Stomach smooth muscle (tissue), 2 donors: ENCODE data around the gene KCNJ6.
A peak's percentile ranks its signal among the peaks of the same experiment; 100 is the strongest.
"Not testable (repeated sequence)": the region's sequence is repeated elsewhere in the genome, so short reads cannot be mapped to it uniquely, and the experiment has no call there.

Experiments used
- H3K27ac ChIP-seq: one replicate; pipeline ENCODE4 v1.7.0; 2013; ENCODE audit warnings: mild to moderate bottlenecking, low read length, inconsistent platforms
- H3K27me3 ChIP-seq, 2 donors: one replicate each; pipeline ENCODE4 v1.7.0; 2013; ENCODE audit warnings: low read length in 2 of 2; ENCODE audit not compliant: insufficient read depth in 2 of 2, control insufficient read depth in 1 of 2
- H3K36me3 ChIP-seq, 2 donors: one replicate each; pipeline ENCODE4 v1.7.0; 2013; ENCODE audit warnings: low read length in 2 of 2; ENCODE audit not compliant: control insufficient read depth in 2 of 2, insufficient read depth in 2 of 2
- H3K4me1 ChIP-seq: one replicate; pipeline ENCODE4 v1.7.0; 2013; ENCODE audit warnings: low read length; ENCODE audit not compliant: control insufficient read depth, insufficient read depth
- H3K4me3 ChIP-seq, 2 donors: one replicate each; pipeline ENCODE4 v1.7.0; 2013; ENCODE audit warnings: low read length in 2 of 2
- H3K9ac ChIP-seq, 2 donors: one replicate each; pipeline ENCODE4 v1.7.0; 2013; ENCODE audit warnings: low read length in 2 of 2, mild to moderate bottlenecking in 1 of 2
- H3K9me3 ChIP-seq, 2 donors: one replicate each; pipeline ENCODE4 v1.7.0; 2013; ENCODE audit warnings: low read length in 2 of 2; ENCODE audit not compliant: control insufficient read depth in 2 of 2
- donor health status: healthy.
- donor health status: Pancreatic carcinoma.

KCNJ6 gene

GRCh38 chr21:37742115-37742514 is 174.1 kb downstream of the KCNJ6 start:
- Histone ChIP-seq H3K4me1 (no peaks in the 10 kb centered on the region), H3K4me3 (no peak overlapping the region), H3K9me3 (no peaks in the 10 kb centered on the region), H3K9ac (no peak overlapping the region), H3K27me3 (no peaks in the 10 kb centered on the region), H3K27ac (no peak overlapping the region), H3K36me3 (no peaks in the 10 kb centered on the region)

GRCh38 chr21:37737996-37738395 is 178.3 kb downstream of the KCNJ6 start:
- H3K9me3 ChIP-seq, result no peaks in the 10 kb centered on the region
- no peaks in the 10 kb centered on the region for H3K4me1 ChIP-seq
- no peaks in the 10 kb centered on the region for H3K36me3 ChIP-seq
- no peak overlapping the region for H3K4me3 ChIP-seq
- H3K27me3 ChIP-seq, result peaks cover 0 to 3% of the 10 kb centered on the region in 2 donors
- no peak overlapping the region for H3K27ac ChIP-seq
- no peak overlapping the region for H3K9ac ChIP-seq

- H3K9ac ChIP-seq, result no peak overlapping the region
- H3K36me3 ChIP-seq, result no peaks in the 10 kb centered on the region
- no peaks in the 10 kb centered on the region for H3K9me3 ChIP-seq
- H3K27ac ChIP-seq, result no peak overlapping the region
- H3K4me3 ChIP-seq, result no peak overlapping the region
- H3K27me3 ChIP-seq, result peaks cover 0 to 3% of the 10 kb centered on the region in 2 donors
- no peaks in the 10 kb centered on the region for H3K4me1 ChIP-seq
These were observed 178.8 kb downstream of the KCNJ6 start for GRCh38 chr21:37737507-37737906.

GRCh38 chr21:37734846-37735245 is 181.4 kb downstream of the KCNJ6 start:
- Histone ChIP-seq H3K27me3 (peaks cover 0 to 3% of the 10 kb centered on the region in 2 donors), H3K27ac (no peak overlapping the region), H3K36me3 (no peaks in the 10 kb centered on the region), H3K4me3 (no peak overlapping the region), H3K4me1 (no peaks in the 10 kb centered on the region), H3K9me3 (no peaks in the 10 kb centered on the region), H3K9ac (no peak overlapping the region)

GRCh38 chr21:37732927-37733326 is 183.3 kb downstream of the KCNJ6 start:
- Histone ChIP-seq H3K9ac (no peak overlapping the region), H3K27me3 (peaks cover 0 to 3% of the 10 kb centered on the region in 2 donors), H3K4me1 (no peaks in the 10 kb centered on the region), H3K4me3 (no peak overlapping the region), H3K36me3 (no peaks in the 10 kb centered on the region), H3K9me3 (no peaks in the 10 kb centered on the region), H3K27ac (no peak overlapping the region)

GRCh38 chr21:37724201-37724600 is 192.1 kb downstream of the KCNJ6 start:
- Histone ChIP-seq H3K4me3 (no peak overlapping the region), H3K27ac (no peak overlapping the region), H3K9ac (no peak overlapping the region), H3K9me3 (peaks cover 0 to 2% of the 10 kb centered on the region in 2 donors), H3K36me3 (no peaks in the 10 kb centered on the region), H3K27me3 (no peaks in the 10 kb centered on the region), H3K4me1 (no peaks in the 10 kb centered on the region)

GRCh38 chr21:37717534-37717933 is 198.7 kb downstream of the KCNJ6 start:
- no peak overlapping the region for H3K27ac ChIP-seq
- H3K4me1 ChIP-seq, result no peaks in the 10 kb centered on the region
- no peaks in the 10 kb centered on the region for H3K27me3 ChIP-seq
- H3K36me3 ChIP-seq, result no peaks in the 10 kb centered on the region
- no peak overlapping the region for H3K4me3 ChIP-seq
- no peaks in the 10 kb centered on the region for H3K9me3 ChIP-seq
- H3K9ac ChIP-seq, result no peak overlapping the region

GRCh38 chr21:37712569-37712934 is 203.7 kb downstream of the KCNJ6 start:
- not testable (repeated sequence) for H3K27me3 ChIP-seq, H3K9ac ChIP-seq, H3K4me1 ChIP-seq, H3K9me3 ChIP-seq, H3K4me3 ChIP-seq, H3K27ac ChIP-seq, H3K36me3 ChIP-seq

- Histone ChIP-seq H3K27ac (no peak overlapping the region), H3K27me3 (no peaks in the 10 kb centered on the region), H3K4me3 (no peak overlapping the region), H3K36me3 (no peaks in the 10 kb centered on the region), H3K9me3 (no peaks in the 10 kb centered on the region), H3K4me1 (peaks cover 7% of the 10 kb centered on the region), H3K9ac (no peak overlapping the region)
These were observed 204.3 kb downstream of the KCNJ6 start for GRCh38 chr21:37711836-37712568.

GRCh38 chr21:37711286-37711829 is 204.9 kb downstream of the KCNJ6 start:
- Histone ChIP-seq H3K4me1 (peaks cover 7% of the 10 kb centered on the region), H3K4me3 (peak overlapping the region in 1 of 2 donors; percentile 49), H3K9ac (no peak overlapping the region), H3K27me3 (no peaks in the 10 kb centered on the region), H3K27ac (no peak overlapping the region), H3K9me3 (peaks cover 0 to under 1% of the 10 kb centered on the region in 2 donors), H3K36me3 (no peaks in the 10 kb centered on the region)

GRCh38 chr21:37710546-37711285 is 205.5 kb downstream of the KCNJ6 start:
- Histone ChIP-seq H3K27ac (no peak overlapping the region), H3K27me3 (no peaks in the 10 kb centered on the region), H3K9me3 (peaks cover 0 to 2% of the 10 kb centered on the region in 2 donors), H3K4me3 (peak overlapping the region in 1 of 2 donors; percentile 49), H3K9ac (no peak overlapping the region), H3K36me3 (no peaks in the 10 kb centered on the region), H3K4me1 (peaks cover 7% of the 10 kb centered on the region)
